ENCODE measurements around the gene SARM1. TPM values are rescaled to one million over a fixed set of nuclear protein-coding genes. Genes with fewer than 3 reads are reported as not detected.

The SARM1 gene
- total and polyA plus RNA-seq, 2 of the 8 experiments (the other 6 are each of a cell fraction or from before 2014, with no cell fraction given): 5.8 to 9.2 TPM

GRCh38 chr17:28404007-28404406, 32.5 kb downstream of the SARM1 start:
- no peak overlapping the region for H3K14ac ChIP-seq (ENCODE audit: insufficient read length)
- peaks cover 32 to 64% (median 40%) of the 10 kb centered on the region in 4 experiments for H3K4me1 ChIP-seq (replicated peaks in 1 of 4; ENCODE audit: control insufficient read depth in 3 of 4, insufficient read depth in 4 of 4, low read length in 3 of 4)
- no peak overlapping the region for H2BK120ac ChIP-seq (replicated peaks; ENCODE audit: low read depth, low read length)
- H2AK5ac ChIP-seq (ENCODE audit: low read depth, low read length): no peak overlapping the region
- H3K27ac ChIP-seq (ENCODE audit: low read depth, low read length): no peak overlapping the region
- H3K18ac ChIP-seq (ENCODE audit: extremely low read depth, low read length): no peak overlapping the region
- WGBS, 2 experiments (ENCODE audit: extremely low coverage in 1 of 2, insufficient coverage in 1 of 2, insufficient read length in 1 of 2, insufficient replicate concordance in 2 of 2, low coverage in 1 of 2, low lambda C conversion rate in 2 of 2, missing lambda C conversion rate in 1 of 2): 85% methylated on average over 2 of the region's 2 CpGs; no CpG with 5 or more reads in 1 of the 2 experiments
- no peak overlapping the region for H4K8ac ChIP-seq (ENCODE audit: extremely low read depth, insufficient read depth, low read length)
- peaks cover 0 to 39% (median 15%) of the 10 kb centered on the region in 4 experiments; a peak in 5 of 7 replicates for H3K27me3 ChIP-seq (replicated peaks in 1 of 4; ENCODE audit: control insufficient read depth in 3 of 4, extremely low read depth in 1 of 4, insufficient read depth in 3 of 4, low read length in 3 of 4)
- H3K36me3 ChIP-seq (ENCODE audit: control insufficient read depth in 2 of 4, insufficient read depth in 4 of 4, low read length in 3 of 4): no peaks in the 10 kb centered on the region
- no peak overlapping the region for H3K4me2 ChIP-seq (ENCODE audit: insufficient read depth in 1 of 2, low read depth in 2 of 2, low read length in 2 of 2)
- TF ChIP-seq SUZ12 (IDR thresholded peaks at IDR 0.05; ENCODE audit: low read length) (no peak), MAFK (IDR thresholded peaks at IDR 0.05; ENCODE audit: low read depth, low read length) (peak; percentile 51; the same call in 1 of the 2 replicates)
- no peaks in the 10 kb centered on the region for H4K20me1 ChIP-seq (replicated peaks in 1 of 2; ENCODE audit: control insufficient read depth in 1 of 2, insufficient read depth in 2 of 2, low read length in 2 of 2)
- no peak overlapping the region for H2BK15ac ChIP-seq (ENCODE audit: low read length)
- H2AFZ ChIP-seq (ENCODE audit: low read length): no peak overlapping the region
- H3K23ac ChIP-seq (ENCODE audit: insufficient read length): no peak overlapping the region
- H3K4me3 ChIP-seq (ENCODE audit: extremely low read depth in 1 of 4, insufficient read depth in 2 of 4, low read depth in 3 of 4, low read length in 4 of 4): no peak overlapping the region
- POLR2A ChIA-PET (ENCODE audit: partially characterized antibody): interaction anchor here (0.7 to 12.8 kb wide), 6 partner anchors 8 to 76 kb away, joined by 3 to 135 read pairs (median 3); no protein-coding TSS in a partner anchor
- no peak overlapping the region for H3K9ac ChIP-seq (replicated peaks in 1 of 4; ENCODE audit: extremely low read depth in 1 of 4, low read depth in 3 of 4, low read length in 3 of 4)
- no peak for FAIRE-seq
- H3K56ac ChIP-seq (replicated peaks; ENCODE audit: insufficient read length, low read depth, low read length): no peak overlapping the region
- no peak overlapping the region for H2BK12ac ChIP-seq (ENCODE audit: low read depth, low read length)
- H4K91ac ChIP-seq (replicated peaks; ENCODE audit: insufficient read length, low read length): no peak overlapping the region
- H2BK20ac ChIP-seq (ENCODE audit: low read length): no peak overlapping the region
- no peaks in the 10 kb centered on the region; a peak in 1 of 4 replicates for H3K79me2 ChIP-seq (ENCODE audit: control insufficient read depth in 1 of 2, insufficient read depth in 2 of 2, low read length in 2 of 2)
- peaks cover 12% of the 10 kb centered on the region; the same call in 1 of the 2 replicates for H3K23me2 ChIP-seq (ENCODE audit: low read depth, low read length)
- no peaks in the 10 kb centered on the region; the same call in 1 of the 2 replicates for H3K79me1 ChIP-seq (ENCODE audit: low read depth, low read length)
- CTCF ChIA-PET (ENCODE audit: partially characterized antibody): interaction anchor here (0.6 to 5.8 kb wide), 6 partner anchors 12 to 149 kb away, joined by 3 to 52 read pairs (median 4); no protein-coding TSS in a partner anchor
- H2BK5ac ChIP-seq (ENCODE audit: low read depth, low read length): no peak overlapping the region
- DNase-seq (ENCODE audit: low read depth in 1 of 2, low spot score in 2 of 2): no peak
- H4K5ac ChIP-seq (ENCODE audit: insufficient read length, low read depth, low read length): no peak overlapping the region
- H3K9me3 ChIP-seq (ENCODE audit: insufficient read depth in 2 of 2, low read depth in 1 of 2, low read length in 1 of 2): no peaks in the 10 kb centered on the region
- no peak overlapping the region for H3K4ac ChIP-seq (replicated peaks; ENCODE audit: insufficient read length, low read depth, low read length)

All from H1 (cell line).